Fibroblast of lung (primary cell): ENCODE data around the gene NT5C. TPM values are rescaled to one million over a fixed set of nuclear protein-coding genes. Genes with fewer than 3 reads are reported as not detected.

Experiments
- DNase-seq, 2 donors: peaks; one replicate each; pipeline versions ENCODE4 v3.0.0 to v3.0.0-alpha.2; 2010; ENCODE audit warnings: low read depth in 2 of 2
- H2AFZ ChIP-seq: 2 replicates; pipeline ENCODE4 v1.5.1; 2012; ENCODE audit warnings: low read length, control low read depth, inconsistent platforms
- H3K27ac ChIP-seq: 2 replicates; pipeline ENCODE4 v1.5.1; 2011; ENCODE audit warnings: low read length, control low read depth; ENCODE audit not compliant: insufficient read depth
- H3K27me3 ChIP-seq: 2 replicates; pipeline ENCODE4 v1.5.1; 2011; ENCODE audit warnings: mild to moderate bottlenecking, low read length; ENCODE audit not compliant: control insufficient read depth, insufficient read depth
- H3K36me3 ChIP-seq: 2 replicates; pipeline ENCODE4 v1.5.1; 2011; ENCODE audit warnings: low read length; ENCODE audit not compliant: control insufficient read depth, insufficient read depth
- H3K4me1 ChIP-seq: 2 replicates; pipeline ENCODE4 v1.5.1; 2011; ENCODE audit warnings: low read length; ENCODE audit not compliant: control insufficient read depth, insufficient read depth; ENCODE audit errors: extremely low read depth
- H3K4me2 ChIP-seq: 2 replicates; pipeline ENCODE4 v1.5.1; 2011; ENCODE audit warnings: low read length, control low read depth; ENCODE audit not compliant: insufficient read depth; ENCODE audit errors: extremely low read depth
- H3K4me3 ChIP-seq, 4 experiments: fragments of 200-600 bp in 1 of 4; sonication (generic) in 1 of 4; replicated peaks in 1 of 4; 2 replicates each; pipeline ENCODE4 v1.5.1; 2011 to 2016; ENCODE audit warnings: low read length in 4 of 4, low read depth in 3 of 4, mild to moderate bottlenecking in 3 of 4, control low read depth in 2 of 4, inconsistent platforms in 1 of 4, mixed read lengths in 1 of 4; ENCODE audit not compliant: insufficient read depth in 1 of 4; ENCODE audit errors: control extremely low read depth in 1 of 4
- H3K79me2 ChIP-seq: 2 replicates; pipeline ENCODE4 v1.5.1; 2012; ENCODE audit warnings: mild to moderate bottlenecking, low read length, inconsistent platforms; ENCODE audit not compliant: control insufficient read depth, insufficient read depth
- H3K9ac ChIP-seq: 2 replicates; pipeline ENCODE4 v1.5.1; 2011; ENCODE audit warnings: mild to moderate bottlenecking, low read length, control low read depth; ENCODE audit not compliant: insufficient read depth
- H3K9me3 ChIP-seq: 2 replicates; pipeline ENCODE4 v1.5.1; 2012; ENCODE audit warnings: low read depth, low read length; ENCODE audit not compliant: control insufficient read depth, insufficient read depth
- H4K20me1 ChIP-seq: 2 replicates; pipeline ENCODE4 v1.5.1; 2011; ENCODE audit warnings: low read length; ENCODE audit not compliant: control insufficient read depth, insufficient read depth; ENCODE audit errors: extremely low read depth
- CTCF ChIP-seq, 2 donors: IDR thresholded peaks in 1 of 2; conservative IDR thresholded peaks in 1 of 2; 1 replicate in 1 of 2; 2 replicates in 1 of 2; pipeline ENCODE4 v1.5.1; 2011 to 2012; ENCODE audit warnings: low read length in 2 of 2, control low read depth in 1 of 2, inconsistent platforms in 1 of 2, low read depth in 1 of 2, mild to moderate bottlenecking in 1 of 2
- EZH2 ChIP-seq: IDR thresholded peaks from 2 replicates; pipeline ENCODE4 v1.5.1; 2012; ENCODE audit warnings: low read length, control low read depth, mild to moderate bottlenecking; ENCODE audit errors: missing control alignments
- polyA plus RNA-seq, 2 donors: library from polyadenylated mRNA; depleted of rRNA in 1 of 2; stranded (reverse) in 1 of 2; unstranded in 1 of 2; fragments of >200 nt; gene quantifications; 2 replicates each; pipeline ENCODE4 v1.2.1, GENCODE V29; 2011 to 2012; ENCODE audit warnings: missing spikeins in 1 of 2
- total RNA-seq: library from RNA; depleted of rRNA; stranded (reverse); fragments of >200 nt; gene quantifications from 2 replicates; pipeline ENCODE4 v1.2.1, GENCODE V29; 2014

Gene NT5C
- total and polyA plus RNA-seq, 2 donors (not counting 1 experiment from before 2014, with no cell fraction given) = 18.6 to 29.9 TPM

- no peaks in the 10 kb centered on the region for H4K20me1 ChIP-seq
- H3K27me3 ChIP-seq = no peaks in the 10 kb centered on the region
- TF ChIP-seq EZH2 (no peak), CTCF (conservative IDR thresholded peaks at IDR 0.05 in 1 of 2, IDR thresholded peaks at IDR 0.05 in 1 of 2; ENCODE audit: low read depth in 1 of 2, low read length in 2 of 2) (no peak)
Observed at GRCh38 chr17:75115555-75115954, 16.0 kb downstream of the NT5C start.

GRCh38 chr17:75114552-75115314 lies 16.8 kb downstream of the NT5C start:
- peak overlapping the region; percentile 86 for H3K4me2 ChIP-seq
- DNase-seq = no peak
- no peak for TF ChIP-seq EZH2
- no peak for TF ChIP-seq CTCF (conservative IDR thresholded peaks at IDR 0.05 in 1 of 2, IDR thresholded peaks at IDR 0.05 in 1 of 2; ENCODE audit: low read depth in 1 of 2, low read length in 2 of 2)
- H3K27me3 ChIP-seq = no peaks in the 10 kb centered on the region
- peak overlapping the region; percentile 33 for H3K9ac ChIP-seq
- no peaks in the 10 kb centered on the region for H4K20me1 ChIP-seq
- H3K27ac ChIP-seq = peak overlapping the region; percentile 30
- H3K9me3 ChIP-seq = no peaks in the 10 kb centered on the region
- peak overlapping the region; percentile 40 to 55 (median 48) for H3K4me3 ChIP-seq
- H3K79me2 ChIP-seq = peaks cover 3% of the 10 kb centered on the region
- H2AFZ ChIP-seq = peak overlapping the region; percentile 91
- no peaks in the 10 kb centered on the region for H3K36me3 ChIP-seq
- peaks cover 6% of the 10 kb centered on the region for H3K4me1 ChIP-seq

More at GRCh38 chr17:75115555-75115954, 16.0 kb downstream of the NT5C start:
- H3K27ac ChIP-seq = no peak overlapping the region
- DNase-seq = no peak
- no peaks in the 10 kb centered on the region for H3K9me3 ChIP-seq
- no peak overlapping the region for H3K9ac ChIP-seq
- peaks cover under 1% of the 10 kb centered on the region for H3K79me2 ChIP-seq
- H3K4me1 ChIP-seq = peaks cover 5% of the 10 kb centered on the region
- H3K4me3 ChIP-seq = no peak overlapping the region
- no peaks in the 10 kb centered on the region for H3K36me3 ChIP-seq
- H2AFZ ChIP-seq = no peak overlapping the region
- no peak overlapping the region for H3K4me2 ChIP-seq

- TF ChIP-seq CTCF (conservative IDR thresholded peaks at IDR 0.05 in 1 of 2, IDR thresholded peaks at IDR 0.05 in 1 of 2; ENCODE audit: low read depth in 1 of 2, low read length in 2 of 2) = peak; percentile 85 to 95
- TF ChIP-seq EZH2 = no peak
- peak overlapping the region; percentile 33 for H3K9ac ChIP-seq
- peak overlapping the region; percentile 30 for H3K27ac ChIP-seq
- peak; percentile 79 to 94 for DNase-seq
- peak overlapping the region; percentile 86 for H3K4me2 ChIP-seq
- H3K4me3 ChIP-seq = peak overlapping the region; percentile 40 to 55 (median 48)
- H2AFZ ChIP-seq = peak overlapping the region; percentile 91
- no peaks in the 10 kb centered on the region for H3K36me3 ChIP-seq
- H4K20me1 ChIP-seq = no peaks in the 10 kb centered on the region
- H3K9me3 ChIP-seq = no peaks in the 10 kb centered on the region
- no peaks in the 10 kb centered on the region for H3K27me3 ChIP-seq
- H3K4me1 ChIP-seq = peaks cover 8% of the 10 kb centered on the region
- H3K79me2 ChIP-seq = peaks cover 3% of the 10 kb centered on the region
Observed at GRCh38 chr17:75113798-75114551, 17.6 kb downstream of the NT5C start.
